WERI-Rb-1 (cell line): ENCODE measurements around the gene ZNF454.

Source experiments
- DNase-seq: peaks from one replicate; pipeline ENCODE4 v3.0.0-alpha.2; 2020
- H3K27ac ChIP-seq: fragments of 250-450 bp; sonication (Bioruptor Pico); 2 replicates; pipeline ENCODE4 v1.5.1; 2020; ENCODE audit warnings: mild to moderate bottlenecking, moderate library complexity
- H3K27me3 ChIP-seq: fragments of 250-450 bp; sonication (Bioruptor Pico); 2 replicates; pipeline ENCODE4 v1.5.1; 2021; ENCODE audit warnings: mild to moderate bottlenecking, low read depth, moderate library complexity; ENCODE audit not compliant: insufficient read depth, severe bottlenecking
- H3K36me3 ChIP-seq: fragments of 250-450 bp; sonication (Bioruptor Pico); 2 replicates; pipeline ENCODE4 v1.5.1; 2020; ENCODE audit warnings: mild to moderate bottlenecking, moderate library complexity
- H3K4me3 ChIP-seq: 2 replicates; pipeline ENCODE4 v1.5.1; 2011; ENCODE audit warnings: low read depth, mild to moderate bottlenecking, control low read depth, low read length
- H3K9me3 ChIP-seq: fragments of 250-450 bp; sonication (Bioruptor Pico); 2 replicates; pipeline ENCODE4 v1.5.1; 2021; ENCODE audit warnings: mild to moderate bottlenecking, moderate library complexity; ENCODE audit not compliant: severe bottlenecking
- TF ChIP-seq, protein P1 (sequence below): IDR thresholded peaks from 2 replicates; pipeline ENCODE4 v1.5.1; 2011; ENCODE audit warnings: low read depth, mild to moderate bottlenecking, control low read depth, inconsistent platforms, low read length

ZNF454 gene

GRCh38 chr5:178941361-178941760 is 363 bp downstream of the ZNF454 start:
- no peaks in the 10 kb centered on the region for H3K36me3 ChIP-seq
- H3K9me3 ChIP-seq = peaks cover 7% of the 10 kb centered on the region
- TF ChIP-seq, protein P1, sequence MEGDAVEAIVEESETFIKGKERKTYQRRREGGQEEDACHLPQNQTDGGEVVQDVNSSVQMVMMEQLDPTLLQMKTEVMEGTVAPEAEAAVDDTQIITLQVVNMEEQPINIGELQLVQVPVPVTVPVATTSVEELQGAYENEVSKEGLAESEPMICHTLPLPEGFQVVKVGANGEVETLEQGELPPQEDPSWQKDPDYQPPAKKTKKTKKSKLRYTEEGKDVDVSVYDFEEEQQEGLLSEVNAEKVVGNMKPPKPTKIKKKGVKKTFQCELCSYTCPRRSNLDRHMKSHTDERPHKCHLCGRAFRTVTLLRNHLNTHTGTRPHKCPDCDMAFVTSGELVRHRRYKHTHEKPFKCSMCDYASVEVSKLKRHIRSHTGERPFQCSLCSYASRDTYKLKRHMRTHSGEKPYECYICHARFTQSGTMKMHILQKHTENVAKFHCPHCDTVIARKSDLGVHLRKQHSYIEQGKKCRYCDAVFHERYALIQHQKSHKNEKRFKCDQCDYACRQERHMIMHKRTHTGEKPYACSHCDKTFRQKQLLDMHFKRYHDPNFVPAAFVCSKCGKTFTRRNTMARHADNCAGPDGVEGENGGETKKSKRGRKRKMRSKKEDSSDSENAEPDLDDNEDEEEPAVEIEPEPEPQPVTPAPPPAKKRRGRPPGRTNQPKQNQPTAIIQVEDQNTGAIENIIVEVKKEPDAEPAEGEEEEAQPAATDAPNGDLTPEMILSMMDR = no peak
- H3K27ac ChIP-seq = no peak overlapping the region
- DNase-seq = no peak
- H3K27me3 ChIP-seq = no peaks in the 10 kb centered on the region
- no peak overlapping the region for H3K4me3 ChIP-seq

- DNase-seq = no peak
- peaks cover 9% of the 10 kb centered on the region for H3K9me3 ChIP-seq
- H3K36me3 ChIP-seq = no peaks in the 10 kb centered on the region
- TF ChIP-seq, protein P1 = no peak
- H3K4me3 ChIP-seq = no peak overlapping the region
- no peak overlapping the region for H3K27ac ChIP-seq
- H3K27me3 ChIP-seq = no peaks in the 10 kb centered on the region
Observed at GRCh38 chr5:178965465-178966055, 24.6 kb downstream of the ZNF454 start.

DNA sequence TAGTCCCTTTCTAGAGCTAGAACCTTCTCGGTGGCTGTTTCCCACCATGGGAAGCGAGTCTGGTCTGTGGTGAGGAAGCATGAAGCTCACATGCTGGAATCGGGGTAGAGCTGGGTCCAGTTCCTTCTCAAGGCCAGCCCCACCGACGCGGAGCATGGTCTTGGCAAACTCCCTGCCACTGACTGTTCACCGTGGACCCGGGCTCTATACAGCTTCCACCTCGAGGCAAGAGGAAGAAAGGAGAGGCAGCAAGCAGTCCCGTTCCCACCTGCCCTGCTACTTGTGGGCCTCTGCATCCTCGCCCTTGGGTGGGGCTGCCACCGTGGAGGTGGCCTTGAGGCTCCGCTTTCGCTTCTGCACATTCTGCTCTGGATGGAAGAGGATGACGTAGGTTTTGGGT is 40.4 kb downstream of the ZNF454 start:
- TF ChIP-seq, protein P1 = no peak
- no peak for DNase-seq
- H3K36me3 ChIP-seq = peaks cover 14% of the 10 kb centered on the region
- no peak overlapping the region for H3K4me3 ChIP-seq
- H3K27ac ChIP-seq = no peak overlapping the region
- no peaks in the 10 kb centered on the region for H3K27me3 ChIP-seq
- H3K9me3 ChIP-seq = no peaks in the 10 kb centered on the region

DNA sequence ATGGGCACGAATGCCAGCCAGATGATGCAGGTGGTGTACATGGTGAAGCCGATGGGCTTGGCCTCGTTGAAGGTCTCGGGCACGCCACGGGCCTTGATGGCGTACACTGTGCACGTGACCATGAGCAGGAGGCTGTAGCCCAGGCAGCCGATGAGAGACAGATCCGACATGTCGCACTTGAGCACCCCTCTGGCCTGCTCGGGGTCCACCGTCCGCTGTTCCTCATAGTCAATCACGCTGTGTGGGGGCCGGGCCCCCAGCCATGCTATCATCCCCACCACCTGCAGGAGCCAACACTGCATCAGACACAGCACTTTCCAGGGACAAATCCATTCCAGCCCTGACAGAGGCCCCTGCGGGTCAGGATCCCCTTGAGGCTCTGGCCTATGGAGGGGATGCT is 41.9 kb downstream of the ZNF454 start:
- Histone ChIP-seq H3K36me3 (peaks cover 20% of the 10 kb centered on the region), H3K27me3 (no peaks in the 10 kb centered on the region), H3K9me3 (no peaks in the 10 kb centered on the region), H3K4me3 (no peak overlapping the region), H3K27ac (no peak overlapping the region)
- TF ChIP-seq, protein P1 = no peak
- no peak for DNase-seq

- Histone ChIP-seq H3K9me3 (no peaks in the 10 kb centered on the region), H3K27me3 (no peaks in the 10 kb centered on the region), H3K4me3 (no peak overlapping the region), H3K27ac (no peak overlapping the region), H3K36me3 (peaks cover 28% of the 10 kb centered on the region)
- DNase-seq = no peak
- TF ChIP-seq, protein P1 = no peak
Observed at GRCh38 chr5:178983728-178984127, 42.7 kb downstream of the ZNF454 start.
